WTC11 (cell line): Measurements from ENCODE around the gene METTL4. TPM values are rescaled to one million over a fixed set of nuclear protein-coding genes. Genes with fewer than 3 reads are reported as not detected.

ENCODE experiments used
- ATAC-seq: fragments of 200-7000 bp; cut with Tn5 transposase; 2 replicates; pipeline ENCODE4 v1.10.0; 2021; ENCODE audit warnings: mild to moderate bottlenecking, moderate library complexity
- CTCF ChIA-PET: fragments of 300-600 bp; sonication (Branson Sonifier 250); formaldehyde crosslinking; loops from one replicate; lab custom pipeline; 2021; ENCODE audit warnings: antibody characterized with exemption; lab: Charles Lee
- POLR2A ChIA-PET: fragments of 350-600 bp; sonication (Branson Sonifier 250); formaldehyde crosslinking; loops from one replicate; lab custom pipeline; 2021; ENCODE audit warnings: antibody characterized with exemption; lab: Charles Lee
- DNase-seq: peaks from one replicate; pipeline ENCODE4 v3.0.0; 2021; ENCODE audit warnings: low spot score
- H3K27ac Mint-ChIP-seq: 2 replicates; pipeline ENCODE4 v1.8.0; 2021; ENCODE audit warnings: mixed read lengths
- H3K27me3 Mint-ChIP-seq: 2 replicates; pipeline ENCODE4 v1.8.0; 2021; ENCODE audit warnings: low read depth, mild to moderate bottlenecking, moderate library complexity, mixed read lengths
- H3K36me3 Mint-ChIP-seq: 2 replicates; pipeline ENCODE4 v1.8.0; 2021; ENCODE audit warnings: mixed read lengths
- H3K4me1 Mint-ChIP-seq: 2 replicates; pipeline ENCODE4 v1.8.0; 2022; ENCODE audit warnings: mixed read lengths
- H3K4me3 Mint-ChIP-seq: 2 replicates; pipeline ENCODE4 v1.8.0; 2021; ENCODE audit warnings: mild to moderate bottlenecking, moderate library complexity, mixed read lengths
- H3K9me3 Mint-ChIP-seq: 2 replicates; pipeline ENCODE4 v1.8.0; 2021; ENCODE audit warnings: mixed read lengths
- FOXP1 ChIP-seq: sonication (generic); formaldehyde crosslinking; IDR thresholded peaks from 2 replicates; pipeline ENCODE4 v1.8.0; 2022; ENCODE audit warnings: missing genetic modification reagents, mild to moderate bottlenecking, moderate library complexity, borderline replicate concordance
- HMGA2 ChIP-seq: fragments of 250-450 bp; sonication (Bioruptor Pico); IDR thresholded peaks from 2 replicates; pipeline ENCODE4 v1.4.0; 2021; ENCODE audit warnings: mild to moderate bottlenecking, moderate library complexity
- JAZF1 ChIP-seq: fragments of 250-450 bp; sonication (Bioruptor Pico); IDR thresholded peaks from 2 replicates; pipeline ENCODE4 v1.9.0; 2021; ENCODE audit warnings: moderate library complexity, mild to moderate bottlenecking, inconsistent platforms
- MYBL2 ChIP-seq: sonication (generic); formaldehyde crosslinking; IDR thresholded peaks from 2 replicates; pipeline ENCODE4 v1.8.1; 2023; ENCODE audit warnings: mild to moderate bottlenecking, moderate library complexity, missing genetic modification reagents
- RELA ChIP-seq: sonication (generic); formaldehyde crosslinking; IDR thresholded peaks from 2 replicates; pipeline ENCODE4 v1.8.1; 2022; ENCODE audit warnings: missing genetic modification reagents, mild to moderate bottlenecking, borderline replicate concordance
- RORB ChIP-seq: fragments of 250-450 bp; sonication (Bioruptor Pico); IDR thresholded peaks from 2 replicates; pipeline ENCODE4 v1.9.0; 2021; ENCODE audit warnings: mild to moderate bottlenecking
- SOX15 ChIP-seq: fragments of 250-450 bp; sonication (Bioruptor Pico); IDR thresholded peaks from 2 replicates; pipeline ENCODE4 v1.9.0; 2021; ENCODE audit warnings: mild to moderate bottlenecking
- TP53 ChIP-seq: sonication (generic); formaldehyde crosslinking; IDR thresholded peaks from 2 replicates; pipeline ENCODE4 v1.8.1; 2023; ENCODE audit warnings: mild to moderate bottlenecking, missing genetic modification reagents
- ZNF121 ChIP-seq: sonication (generic); formaldehyde crosslinking; IDR thresholded peaks from 2 replicates; pipeline ENCODE4 v1.8.0; 2023; ENCODE audit warnings: missing genetic modification reagents
- ZNF138 ChIP-seq: sonication (generic); formaldehyde crosslinking; conservative IDR thresholded peaks from 2 replicates; pipeline ENCODE4 v1.8.1; 2022; ENCODE audit warnings: mild to moderate bottlenecking, moderate library complexity, missing genetic modification reagents
- ZNF219 ChIP-seq: sonication (generic); formaldehyde crosslinking; IDR thresholded peaks from 2 replicates; pipeline ENCODE4 v1.8.0; 2023; ENCODE audit warnings: missing genetic modification reagents, mild to moderate bottlenecking, borderline replicate concordance
- ZNF232 ChIP-seq: sonication (generic); formaldehyde crosslinking; IDR thresholded peaks from 2 replicates; pipeline ENCODE4 v1.8.0; 2022; ENCODE audit warnings: mild to moderate bottlenecking, missing genetic modification reagents
- total RNA-seq: library from RNA; stranded (reverse); gene quantifications from 3 replicates; pipeline ENCODE4 v1.2.3, GENCODE V29; 2021
- TF ChIP-seq, protein P1 (sequence below): sonication (generic); formaldehyde crosslinking; IDR thresholded peaks from 2 replicates; pipeline ENCODE4 v1.8.0; 2023; ENCODE audit warnings: mild to moderate bottlenecking, missing genetic modification reagents
- TF ChIP-seq, protein P2 (sequence below): sonication (generic); formaldehyde crosslinking; IDR thresholded peaks from 2 replicates; pipeline ENCODE4 v1.8.1; 2022; ENCODE audit warnings: low read depth, missing genetic modification reagents, borderline replicate concordance
- TF ChIP-seq, protein P3 (sequence below): fragments of 250-450 bp; sonication (Bioruptor Pico); IDR thresholded peaks from 2 replicates; pipeline ENCODE4 v1.9.0; 2021; ENCODE audit warnings: mild to moderate bottlenecking
- TF ChIP-seq, protein P4 (sequence below): sonication (generic); formaldehyde crosslinking; IDR thresholded peaks from 2 replicates; pipeline ENCODE4 v1.8.1; 2023; ENCODE audit warnings: mild to moderate bottlenecking, missing genetic modification reagents, moderate library complexity
- TF ChIP-seq, protein P5 (sequence below): sonication (generic); formaldehyde crosslinking; IDR thresholded peaks from 2 replicates; pipeline ENCODE4 v1.8.0; 2022; ENCODE audit warnings: mild to moderate bottlenecking, missing genetic modification reagents
- TF ChIP-seq, protein P6 (sequence below): fragments of 250-450 bp; sonication (Bioruptor Pico); IDR thresholded peaks from 2 replicates; pipeline ENCODE4 v1.9.0; 2021; ENCODE audit warnings: mild to moderate bottlenecking
- TF ChIP-seq, protein P7 (sequence below): sonication (generic); formaldehyde crosslinking; IDR thresholded peaks from 2 replicates; pipeline ENCODE4 v1.8.1; 2023; ENCODE audit warnings: mild to moderate bottlenecking, moderate library complexity, missing genetic modification reagents
- TF ChIP-seq, protein P8 (sequence below): sonication (generic); formaldehyde crosslinking; IDR thresholded peaks from 2 replicates; pipeline ENCODE4 v1.8.1; 2022; ENCODE audit warnings: missing genetic modification reagents, borderline replicate concordance

Gene METTL4
- total RNA-seq, 1 experiment from 2014 or later = 9.8 TPM

DNA sequence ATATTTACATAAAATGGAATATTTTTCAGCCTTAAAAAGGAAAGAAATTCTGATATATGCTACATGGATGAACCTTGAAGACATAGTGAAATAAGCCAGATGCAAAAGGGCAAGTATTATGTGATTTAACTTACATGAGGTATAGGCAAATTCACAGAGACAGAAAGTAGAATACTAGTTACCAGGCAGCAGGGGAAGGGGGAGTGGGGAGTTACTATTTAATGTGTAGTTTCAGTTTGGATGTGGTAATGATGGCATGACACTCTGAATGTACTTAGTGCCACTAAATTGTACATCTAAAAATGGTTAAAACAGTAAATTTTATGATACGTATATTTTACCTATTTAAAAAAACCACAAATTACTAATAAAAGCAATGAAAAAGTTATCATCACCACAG, 12.1 kb downstream of the METTL4 start (continued):
- TF ChIP-seq, protein P1, sequence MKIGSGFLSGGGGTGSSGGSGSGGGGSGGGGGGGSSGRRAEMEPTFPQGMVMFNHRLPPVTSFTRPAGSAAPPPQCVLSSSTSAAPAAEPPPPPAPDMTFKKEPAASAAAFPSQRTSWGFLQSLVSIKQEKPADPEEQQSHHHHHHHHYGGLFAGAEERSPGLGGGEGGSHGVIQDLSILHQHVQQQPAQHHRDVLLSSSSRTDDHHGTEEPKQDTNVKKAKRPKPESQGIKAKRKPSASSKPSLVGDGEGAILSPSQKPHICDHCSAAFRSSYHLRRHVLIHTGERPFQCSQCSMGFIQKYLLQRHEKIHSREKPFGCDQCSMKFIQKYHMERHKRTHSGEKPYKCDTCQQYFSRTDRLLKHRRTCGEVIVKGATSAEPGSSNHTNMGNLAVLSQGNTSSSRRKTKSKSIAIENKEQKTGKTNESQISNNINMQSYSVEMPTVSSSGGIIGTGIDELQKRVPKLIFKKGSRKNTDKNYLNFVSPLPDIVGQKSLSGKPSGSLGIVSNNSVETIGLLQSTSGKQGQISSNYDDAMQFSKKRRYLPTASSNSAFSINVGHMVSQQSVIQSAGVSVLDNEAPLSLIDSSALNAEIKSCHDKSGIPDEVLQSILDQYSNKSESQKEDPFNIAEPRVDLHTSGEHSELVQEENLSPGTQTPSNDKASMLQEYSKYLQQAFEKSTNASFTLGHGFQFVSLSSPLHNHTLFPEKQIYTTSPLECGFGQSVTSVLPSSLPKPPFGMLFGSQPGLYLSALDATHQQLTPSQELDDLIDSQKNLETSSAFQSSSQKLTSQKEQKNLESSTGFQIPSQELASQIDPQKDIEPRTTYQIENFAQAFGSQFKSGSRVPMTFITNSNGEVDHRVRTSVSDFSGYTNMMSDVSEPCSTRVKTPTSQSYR (CRISPR knock-in tag) = no peak
- TF ChIP-seq, protein P2, sequence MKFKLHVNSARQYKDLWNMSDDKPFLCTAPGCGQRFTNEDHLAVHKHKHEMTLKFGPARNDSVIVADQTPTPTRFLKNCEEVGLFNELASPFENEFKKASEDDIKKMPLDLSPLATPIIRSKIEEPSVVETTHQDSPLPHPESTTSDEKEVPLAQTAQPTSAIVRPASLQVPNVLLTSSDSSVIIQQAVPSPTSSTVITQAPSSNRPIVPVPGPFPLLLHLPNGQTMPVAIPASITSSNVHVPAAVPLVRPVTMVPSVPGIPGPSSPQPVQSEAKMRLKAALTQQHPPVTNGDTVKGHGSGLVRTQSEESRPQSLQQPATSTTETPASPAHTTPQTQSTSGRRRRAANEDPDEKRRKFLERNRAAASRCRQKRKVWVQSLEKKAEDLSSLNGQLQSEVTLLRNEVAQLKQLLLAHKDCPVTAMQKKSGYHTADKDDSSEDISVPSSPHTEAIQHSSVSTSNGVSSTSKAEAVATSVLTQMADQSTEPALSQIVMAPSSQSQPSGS (CRISPR knock-in tag) = no peak
- no peak for TF ChIP-seq FOXP1 (CRISPR knock-in tag)

DNA sequence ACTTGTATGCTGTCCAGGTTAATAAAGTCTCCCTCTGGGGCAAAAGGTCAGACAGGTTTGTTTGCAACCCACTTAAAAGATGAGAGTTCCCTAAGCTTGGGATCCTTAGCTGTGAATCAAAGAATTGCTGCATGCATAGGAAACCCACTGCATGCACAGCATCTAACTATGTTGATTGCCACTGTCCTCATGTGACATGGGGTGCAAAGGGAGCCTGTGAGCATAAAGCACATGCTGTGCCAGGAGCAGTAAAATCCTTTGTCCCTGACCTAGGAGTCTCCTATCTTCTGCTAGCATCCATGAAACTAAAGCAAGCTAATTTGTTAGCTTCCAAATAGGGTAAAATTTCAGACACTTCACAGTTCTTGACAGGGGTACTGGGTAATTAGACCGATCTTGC, 13.8 kb downstream of the METTL4 start:
- CTCF ChIA-PET = interaction anchor here (2.5 kb wide), 1 partner anchor 16 kb away, joined by 12 read pairs; no protein-coding TSS in a partner anchor
- ATAC-seq (peak; percentile 47; the same call in 1 of the 2 replicates), DNase-seq (no peak)
- Mint-ChIP-seq H3K9me3 (no peaks in the 10 kb centered on the region), H3K27me3 (no peaks in the 10 kb centered on the region), H3K4me3 (no peak overlapping the region), H3K36me3 (peaks cover 7% of the 10 kb centered on the region), H3K4me1 (peaks cover 10% of the 10 kb centered on the region), H3K27ac (no peak overlapping the region)
- POLR2A ChIA-PET = no interaction called here
- TF ChIP-seq, protein P3, sequence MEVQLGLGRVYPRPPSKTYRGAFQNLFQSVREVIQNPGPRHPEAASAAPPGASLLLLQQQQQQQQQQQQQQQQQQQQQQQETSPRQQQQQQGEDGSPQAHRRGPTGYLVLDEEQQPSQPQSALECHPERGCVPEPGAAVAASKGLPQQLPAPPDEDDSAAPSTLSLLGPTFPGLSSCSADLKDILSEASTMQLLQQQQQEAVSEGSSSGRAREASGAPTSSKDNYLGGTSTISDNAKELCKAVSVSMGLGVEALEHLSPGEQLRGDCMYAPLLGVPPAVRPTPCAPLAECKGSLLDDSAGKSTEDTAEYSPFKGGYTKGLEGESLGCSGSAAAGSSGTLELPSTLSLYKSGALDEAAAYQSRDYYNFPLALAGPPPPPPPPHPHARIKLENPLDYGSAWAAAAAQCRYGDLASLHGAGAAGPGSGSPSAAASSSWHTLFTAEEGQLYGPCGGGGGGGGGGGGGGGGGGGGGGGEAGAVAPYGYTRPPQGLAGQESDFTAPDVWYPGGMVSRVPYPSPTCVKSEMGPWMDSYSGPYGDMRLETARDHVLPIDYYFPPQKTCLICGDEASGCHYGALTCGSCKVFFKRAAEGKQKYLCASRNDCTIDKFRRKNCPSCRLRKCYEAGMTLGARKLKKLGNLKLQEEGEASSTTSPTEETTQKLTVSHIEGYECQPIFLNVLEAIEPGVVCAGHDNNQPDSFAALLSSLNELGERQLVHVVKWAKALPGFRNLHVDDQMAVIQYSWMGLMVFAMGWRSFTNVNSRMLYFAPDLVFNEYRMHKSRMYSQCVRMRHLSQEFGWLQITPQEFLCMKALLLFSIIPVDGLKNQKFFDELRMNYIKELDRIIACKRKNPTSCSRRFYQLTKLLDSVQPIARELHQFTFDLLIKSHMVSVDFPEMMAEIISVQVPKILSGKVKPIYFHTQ (CRISPR knock-in tag) = no peak
- TF ChIP-seq, protein P2 (CRISPR knock-in tag) = no peak
- TF ChIP-seq, protein P4, sequence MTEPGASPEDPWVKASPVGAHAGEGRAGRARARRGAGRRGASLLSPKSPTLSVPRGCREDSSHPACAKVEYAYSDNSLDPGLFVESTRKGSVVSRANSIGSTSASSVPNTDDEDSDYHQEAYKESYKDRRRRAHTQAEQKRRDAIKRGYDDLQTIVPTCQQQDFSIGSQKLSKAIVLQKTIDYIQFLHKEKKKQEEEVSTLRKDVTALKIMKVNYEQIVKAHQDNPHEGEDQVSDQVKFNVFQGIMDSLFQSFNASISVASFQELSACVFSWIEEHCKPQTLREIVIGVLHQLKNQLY (CRISPR knock-in tag) = no peak
- TF ChIP-seq, protein P5, sequence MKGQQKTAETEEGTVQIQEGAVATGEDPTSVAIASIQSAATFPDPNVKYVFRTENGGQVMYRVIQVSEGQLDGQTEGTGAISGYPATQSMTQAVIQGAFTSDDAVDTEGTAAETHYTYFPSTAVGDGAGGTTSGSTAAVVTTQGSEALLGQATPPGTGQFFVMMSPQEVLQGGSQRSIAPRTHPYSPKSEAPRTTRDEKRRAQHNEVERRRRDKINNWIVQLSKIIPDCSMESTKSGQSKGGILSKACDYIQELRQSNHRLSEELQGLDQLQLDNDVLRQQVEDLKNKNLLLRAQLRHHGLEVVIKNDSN (CRISPR knock-in tag) = no peak
- TF ChIP-seq ZNF232 (CRISPR knock-in tag) (no peak), RELA (CRISPR knock-in tag) (no peak), SOX15 (CRISPR knock-in tag) (no peak), ZNF121 (CRISPR knock-in tag) (no peak), HMGA2 (CRISPR knock-in tag) (no peak), TP53 (no peak), JAZF1 (CRISPR knock-in tag) (no peak), ZNF138 (CRISPR knock-in tag) (no peak), ZNF219 (no peak), MYBL2 (no peak), RORB (no peak)
- TF ChIP-seq, protein P6, sequence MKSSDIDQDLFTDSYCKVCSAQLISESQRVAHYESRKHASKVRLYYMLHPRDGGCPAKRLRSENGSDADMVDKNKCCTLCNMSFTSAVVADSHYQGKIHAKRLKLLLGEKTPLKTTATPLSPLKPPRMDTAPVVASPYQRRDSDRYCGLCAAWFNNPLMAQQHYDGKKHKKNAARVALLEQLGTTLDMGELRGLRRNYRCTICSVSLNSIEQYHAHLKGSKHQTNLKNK (CRISPR knock-in tag) = no peak
- TF ChIP-seq, protein P7, sequence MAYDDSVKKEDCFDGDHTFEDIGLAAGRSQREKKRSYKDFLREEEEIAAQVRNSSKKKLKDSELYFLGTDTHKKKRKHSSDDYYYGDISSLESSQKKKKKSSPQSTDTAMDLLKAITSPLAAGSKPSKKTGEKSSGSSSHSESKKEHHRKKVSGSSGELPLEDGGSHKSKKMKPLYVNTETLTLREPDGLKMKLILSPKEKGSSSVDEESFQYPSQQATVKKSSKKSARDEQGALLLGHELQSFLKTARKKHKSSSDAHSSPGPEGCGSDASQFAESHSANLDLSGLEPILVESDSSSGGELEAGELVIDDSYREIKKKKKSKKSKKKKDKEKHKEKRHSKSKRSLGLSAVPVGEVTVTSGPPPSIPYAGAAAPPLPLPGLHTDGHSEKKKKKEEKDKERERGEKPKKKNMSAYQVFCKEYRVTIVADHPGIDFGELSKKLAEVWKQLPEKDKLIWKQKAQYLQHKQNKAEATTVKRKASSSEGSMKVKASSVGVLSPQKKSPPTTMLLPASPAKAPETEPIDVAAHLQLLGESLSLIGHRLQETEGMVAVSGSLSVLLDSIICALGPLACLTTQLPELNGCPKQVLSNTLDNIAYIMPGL (CRISPR knock-in tag) = no peak
- TF ChIP-seq, protein P8, sequence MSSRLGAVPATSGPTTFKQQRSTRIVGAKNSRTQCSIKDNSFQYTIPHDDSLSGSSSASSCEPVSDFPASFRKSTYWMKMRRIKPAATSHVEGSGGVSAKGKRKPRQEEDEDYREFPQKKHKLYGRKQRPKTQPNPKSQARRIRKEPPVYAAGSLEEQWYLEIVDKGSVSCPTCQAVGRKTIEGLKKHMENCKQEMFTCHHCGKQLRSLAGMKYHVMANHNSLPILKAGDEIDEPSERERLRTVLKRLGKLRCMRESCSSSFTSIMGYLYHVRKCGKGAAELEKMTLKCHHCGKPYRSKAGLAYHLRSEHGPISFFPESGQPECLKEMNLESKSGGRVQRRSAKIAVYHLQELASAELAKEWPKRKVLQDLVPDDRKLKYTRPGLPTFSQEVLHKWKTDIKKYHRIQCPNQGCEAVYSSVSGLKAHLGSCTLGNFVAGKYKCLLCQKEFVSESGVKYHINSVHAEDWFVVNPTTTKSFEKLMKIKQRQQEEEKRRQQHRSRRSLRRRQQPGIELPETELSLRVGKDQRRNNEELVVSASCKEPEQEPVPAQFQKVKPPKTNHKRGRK (CRISPR knock-in tag) = no peak
